Lower leg skin (tissue), 3 donors: ENCODE data around the gene HTR1E.

Source experiments
- POLR2A ChIP-seq, 2 donors: fragments of 450-650 bp; IDR thresholded peaks; one replicate each; pipeline ENCODE4 v1.6.1; 2016 to 2017; ENCODE audit warnings: antibody characterized with exemption in 2 of 2, mild to moderate bottlenecking in 1 of 2, moderate library complexity in 1 of 2
- TF ChIP-seq, protein P1 (sequence below), 3 donors: fragments of 450-650 bp; IDR thresholded peaks; one replicate each; pipeline ENCODE4 v1.5.1; 2016; ENCODE audit warnings: antibody characterized with exemption in 3 of 3, mild to moderate bottlenecking in 3 of 3, moderate library complexity in 2 of 3

DNA sequence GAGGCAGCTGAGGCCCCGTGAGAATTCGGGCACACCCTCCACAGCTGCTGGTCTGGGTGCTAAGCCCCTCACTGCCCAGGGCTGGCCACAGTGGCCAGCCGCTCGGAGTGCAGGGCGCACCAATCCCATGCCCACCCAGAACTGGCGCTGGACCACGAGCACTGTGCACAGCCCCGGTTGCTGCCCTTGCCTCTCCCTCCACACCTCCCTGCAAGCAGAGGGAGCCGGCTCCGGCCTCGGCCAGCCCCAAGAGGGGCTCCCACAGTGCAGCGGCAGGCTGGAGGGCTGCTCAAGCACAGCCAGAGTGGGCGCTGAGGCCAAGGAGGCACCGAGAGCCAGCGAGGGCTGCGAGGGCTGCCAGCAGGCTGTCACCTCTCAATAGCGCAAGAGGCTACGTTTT is 122.6 kb downstream of the HTR1E start:
- TF ChIP-seq POLR2A (IDR thresholded peaks at IDR 0.05) = no peak
- TF ChIP-seq, protein P1, sequence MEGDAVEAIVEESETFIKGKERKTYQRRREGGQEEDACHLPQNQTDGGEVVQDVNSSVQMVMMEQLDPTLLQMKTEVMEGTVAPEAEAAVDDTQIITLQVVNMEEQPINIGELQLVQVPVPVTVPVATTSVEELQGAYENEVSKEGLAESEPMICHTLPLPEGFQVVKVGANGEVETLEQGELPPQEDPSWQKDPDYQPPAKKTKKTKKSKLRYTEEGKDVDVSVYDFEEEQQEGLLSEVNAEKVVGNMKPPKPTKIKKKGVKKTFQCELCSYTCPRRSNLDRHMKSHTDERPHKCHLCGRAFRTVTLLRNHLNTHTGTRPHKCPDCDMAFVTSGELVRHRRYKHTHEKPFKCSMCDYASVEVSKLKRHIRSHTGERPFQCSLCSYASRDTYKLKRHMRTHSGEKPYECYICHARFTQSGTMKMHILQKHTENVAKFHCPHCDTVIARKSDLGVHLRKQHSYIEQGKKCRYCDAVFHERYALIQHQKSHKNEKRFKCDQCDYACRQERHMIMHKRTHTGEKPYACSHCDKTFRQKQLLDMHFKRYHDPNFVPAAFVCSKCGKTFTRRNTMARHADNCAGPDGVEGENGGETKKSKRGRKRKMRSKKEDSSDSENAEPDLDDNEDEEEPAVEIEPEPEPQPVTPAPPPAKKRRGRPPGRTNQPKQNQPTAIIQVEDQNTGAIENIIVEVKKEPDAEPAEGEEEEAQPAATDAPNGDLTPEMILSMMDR (IDR thresholded peaks at IDR 0.05) = no peak
